K562 (cell line): Measurements from ENCODE around the gene TRIM38. TPM values are rescaled to one million over a fixed set of nuclear protein-coding genes. Genes with fewer than 3 reads are reported as not detected.

Experiments
- ARID3B ChIP-seq: fragments of 250-450 bp; sonication (Bioruptor Pico); IDR thresholded peaks from 2 replicates; pipeline ENCODE4 v1.4.0; 2020; ENCODE audit warnings: borderline replicate concordance
- CTCFL ChIP-seq: IDR thresholded peaks from 2 replicates; pipeline ENCODE4 v1.6.1; 2011; ENCODE audit warnings: borderline replicate concordance, low read depth, mild to moderate bottlenecking, moderate library complexity, low read length; ENCODE audit not compliant: insufficient read depth, poor library complexity, severe bottlenecking
- DLX4 ChIP-seq: fragments of 250-450 bp; sonication (Bioruptor Pico); IDR thresholded peaks from 2 replicates; pipeline ENCODE4 v1.6.1; 2021; ENCODE audit warnings: mild to moderate bottlenecking
- ETV1 ChIP-seq: fragments of 450-650 bp; conservative IDR thresholded peaks from 2 replicates; pipeline ENCODE4 v1.6.1; 2016; ENCODE audit warnings: missing genetic modification characterization, control low read depth, low read depth, missing compliant biosample characterization
- FOXK1 ChIP-seq: sonication (generic); formaldehyde crosslinking; IDR thresholded peaks from 2 replicates; pipeline ENCODE4 v1.8.0; 2022; ENCODE audit warnings: missing genetic modification reagents, mild to moderate bottlenecking, borderline replicate concordance
- HDAC2 ChIP-seq: fragments of 450-650 bp; IDR thresholded peaks from 2 replicates; pipeline ENCODE4 v1.6.1; 2016; ENCODE audit warnings: mild to moderate bottlenecking
- KDM2B ChIP-seq: fragments of 250-450 bp; sonication (Bioruptor Pico); IDR thresholded peaks from 2 replicates; pipeline ENCODE4 v1.8.0; 2021; ENCODE audit warnings: mild to moderate bottlenecking, moderate library complexity
- MITF ChIP-seq: IDR thresholded peaks from 2 replicates; pipeline ENCODE4 v1.6.1; 2014; ENCODE audit warnings: antibody characterized with exemption
- MXD1 ChIP-seq: fragments of 250-450 bp; sonication (Bioruptor Pico); IDR thresholded peaks from 2 replicates; pipeline ENCODE4 v1.8.0; 2021; ENCODE audit warnings: borderline replicate concordance, mild to moderate bottlenecking, moderate library complexity; ENCODE audit not compliant: poor library complexity, severe bottlenecking
- NCOA2 ChIP-seq, 2 experiments: fragments of 450-650 bp; IDR thresholded peaks; 2 replicates each; pipeline ENCODE4 v1.6.1; 2018; ENCODE audit warnings: mild to moderate bottlenecking in 2 of 2, moderate library complexity in 1 of 2; ENCODE audit not compliant: partially characterized antibody in 2 of 2
- POLR2H ChIP-seq: IDR thresholded peaks from 2 replicates; pipeline ENCODE4 v1.6.1; 2016; ENCODE audit warnings: missing genetic modification characterization, low read depth, mild to moderate bottlenecking, control low read depth, missing compliant biosample characterization, moderate library complexity
- RBM34 ChIP-seq: fragments of 200-400 bp; formaldehyde crosslinking; IDR thresholded peaks from 2 replicates; pipeline ENCODE4 v1.6.1; 2018; ENCODE audit warnings: low read length, borderline replicate concordance; ENCODE audit not compliant: insufficient read depth
- SETDB1 ChIP-seq: IDR thresholded peaks from one replicate; pipeline ENCODE4 v1.6.1; 2012; ENCODE audit warnings: low read length, control low read depth, inconsistent platforms
- SMAD3 ChIP-seq: fragments of 450-650 bp; formaldehyde crosslinking; conservative IDR thresholded peaks from 2 replicates; pipeline ENCODE4 v1.4.0; 2020; ENCODE audit warnings: mild to moderate bottlenecking
- TAF1 ChIP-seq: IDR thresholded peaks from 2 replicates; pipeline ENCODE4 v1.6.1; 2011; ENCODE audit warnings: mild to moderate bottlenecking, low read length, moderate library complexity; ENCODE audit not compliant: insufficient read depth, control insufficient read depth, severe bottlenecking; ENCODE audit errors: extremely low read depth
- TCF3 ChIP-seq: sonication (generic); formaldehyde crosslinking; IDR thresholded peaks from 2 replicates; pipeline ENCODE4 v1.4.0; 2020; ENCODE audit warnings: mild to moderate bottlenecking, missing genetic modification reagents
- TCFL5 ChIP-seq: fragments of 250-450 bp; sonication (Bioruptor Pico); conservative IDR thresholded peaks from 2 replicates; pipeline ENCODE4 v1.6.1; 2021; ENCODE audit warnings: mild to moderate bottlenecking, moderate library complexity, matching md5 sums
- USF1 ChIP-seq: sonication (generic); formaldehyde crosslinking; IDR thresholded peaks from 2 replicates; pipeline ENCODE4 v1.9.0; 2022; ENCODE audit warnings: mild to moderate bottlenecking, missing genetic modification reagents
- ZNF184 ChIP-seq: sonication (generic); formaldehyde crosslinking; IDR thresholded peaks from 2 replicates; pipeline ENCODE4 v1.5.0; 2020; ENCODE audit warnings: missing genetic modification reagents
- ZNF584 ChIP-seq: fragments of 200-800 bp; sonication (Bioruptor generic); IDR thresholded peaks from 2 replicates; pipeline ENCODE4 v1.6.1; 2016; ENCODE audit warnings: low read depth, mild to moderate bottlenecking, missing genetic modification characterization, missing compliant biosample characterization
- polyA plus RNA-seq, 8 experiments: library from polyadenylated mRNA; depleted of rRNA in 4 of 8; stranded (reverse) in 5 of 8; unstranded in 3 of 8; fragments of >200 nt; fragmentation: Nextera tagmentation in 2 of 8; fragmentation: Illumina TruSeq in 1 of 8; extraction: Ambion mirVana in 2 of 8; extraction: Trizol in 1 of 8; gene quantifications; 2 replicates each; pipeline versions ENCODE4 v1.2.1 to v1.2.3, GENCODE V29; 2011 to 2014; ENCODE audit warnings: inconsistent platforms in 1 of 8, missing spikeins in 1 of 8
- total RNA-seq, 7 experiments: library from RNA; depleted of rRNA in 6 of 7; stranded (reverse); fragments of >200 nt in 6 of 7; fragmentation: Illumina TruSeq in 2 of 7; extraction: Trizol in 2 of 7; gene quantifications; 2 replicates each; pipeline versions ENCODE4 v1.2.1 to v1.2.3, GENCODE V29; 2011 to 2021; ENCODE audit warnings: low replicate concordance in 1 of 7

The TRIM38 gene
- total and polyA plus RNA-seq, 9 of the 15 experiments (the other 6 are each of a cell fraction or from before 2014, with no cell fraction given): 1.7 to 6.7 (median 6.3) TPM

- TF ChIP-seq NCOA2 (IDR thresholded peaks at IDR 0.05; ENCODE audit: partially characterized antibody in 2 of 2): no peak
- TF ChIP-seq SMAD3 (CRISPR knock-in tag): no peak
- no peak for TF ChIP-seq SETDB1
- TF ChIP-seq USF1 (CRISPR knock-in tag): no peak
- no peak for TF ChIP-seq ZNF584 (CRISPR knock-in tag)
- no peak for TF ChIP-seq POLR2H
- no peak for TF ChIP-seq ARID3B (CRISPR knock-in tag)
- no peak for TF ChIP-seq MITF
- TF ChIP-seq MXD1 (CRISPR knock-in tag): no peak
- no peak for TF ChIP-seq ZNF184
- no peak for TF ChIP-seq HDAC2
- no peak for TF ChIP-seq FOXK1 (CRISPR knock-in tag)
- TF ChIP-seq ETV1 (tag): no peak
- TF ChIP-seq KDM2B (CRISPR knock-in tag): no peak
- TF ChIP-seq TCF3 (CRISPR knock-in tag): no peak
- no peak for TF ChIP-seq TCFL5 (CRISPR knock-in tag)
- peak; percentile 20 for TF ChIP-seq TAF1
- TF ChIP-seq RBM34: no peak
- TF ChIP-seq CTCFL: no peak
- TF ChIP-seq DLX4: no peak
Observed at GRCh38 chr6:26028746-26029569, 66.4 kb downstream of the TRIM38 start (continued).
